ENCODE measurements around the gene ANGEL1.

ANGEL1 gene

GRCh38 chr14:76810953-76811400 is 1.7 kb downstream of the ANGEL1 start:
- peak overlapping the region; percentile 91; the same call in 1 of the 2 replicates for H3K9ac ChIP-seq (ENCODE audit: low read depth, low read length)
- H3K4me2 ChIP-seq (ENCODE audit: insufficient read depth, low read length), result peak overlapping the region; percentile 89
- H3K79me2 ChIP-seq (ENCODE audit: insufficient read depth, low read length), result peaks cover 13% of the 10 kb centered on the region
- DNase-seq (no peak), ATAC-seq (ENCODE audit: insufficient read depth, low read depth) (no peak)
- H4K20me1 ChIP-seq (ENCODE audit: insufficient read depth, low read length), result no peaks in the 10 kb centered on the region
- H3K4me1 ChIP-seq (ENCODE audit: insufficient read depth, low read length), result peaks cover 27% of the 10 kb centered on the region
- no peaks in the 10 kb centered on the region for H3K27me3 ChIP-seq (ENCODE audit: insufficient read depth, low read length, poor library complexity)
- no peak overlapping the region for H3K27ac ChIP-seq (ENCODE audit: low read length)
- TF ChIP-seq, protein P1, sequence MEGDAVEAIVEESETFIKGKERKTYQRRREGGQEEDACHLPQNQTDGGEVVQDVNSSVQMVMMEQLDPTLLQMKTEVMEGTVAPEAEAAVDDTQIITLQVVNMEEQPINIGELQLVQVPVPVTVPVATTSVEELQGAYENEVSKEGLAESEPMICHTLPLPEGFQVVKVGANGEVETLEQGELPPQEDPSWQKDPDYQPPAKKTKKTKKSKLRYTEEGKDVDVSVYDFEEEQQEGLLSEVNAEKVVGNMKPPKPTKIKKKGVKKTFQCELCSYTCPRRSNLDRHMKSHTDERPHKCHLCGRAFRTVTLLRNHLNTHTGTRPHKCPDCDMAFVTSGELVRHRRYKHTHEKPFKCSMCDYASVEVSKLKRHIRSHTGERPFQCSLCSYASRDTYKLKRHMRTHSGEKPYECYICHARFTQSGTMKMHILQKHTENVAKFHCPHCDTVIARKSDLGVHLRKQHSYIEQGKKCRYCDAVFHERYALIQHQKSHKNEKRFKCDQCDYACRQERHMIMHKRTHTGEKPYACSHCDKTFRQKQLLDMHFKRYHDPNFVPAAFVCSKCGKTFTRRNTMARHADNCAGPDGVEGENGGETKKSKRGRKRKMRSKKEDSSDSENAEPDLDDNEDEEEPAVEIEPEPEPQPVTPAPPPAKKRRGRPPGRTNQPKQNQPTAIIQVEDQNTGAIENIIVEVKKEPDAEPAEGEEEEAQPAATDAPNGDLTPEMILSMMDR (IDR thresholded peaks at IDR 0.05; ENCODE audit: borderline replicate concordance, extremely low read depth, low read length, poor library complexity, severe bottlenecking), result peak; percentile 45
- no peak for TF ChIP-seq EZH2 (IDR thresholded peaks at IDR 0.05; ENCODE audit: borderline replicate concordance, low read depth, low read length, severe bottlenecking)
- peaks cover 38% of the 10 kb centered on the region for H3K36me3 ChIP-seq (ENCODE audit: insufficient read depth, low read length)
- H3K4me3 ChIP-seq (ENCODE audit: low read depth in 1 of 2, low read length in 2 of 2), result no peak overlapping the region; a peak in 1 of 4 replicates
- no peaks in the 10 kb centered on the region for H3K9me3 ChIP-seq (ENCODE audit: insufficient read depth, low read length, severe bottlenecking)
- H2AFZ ChIP-seq (ENCODE audit: low read depth, low read length), result no peak overlapping the region

DNA sequence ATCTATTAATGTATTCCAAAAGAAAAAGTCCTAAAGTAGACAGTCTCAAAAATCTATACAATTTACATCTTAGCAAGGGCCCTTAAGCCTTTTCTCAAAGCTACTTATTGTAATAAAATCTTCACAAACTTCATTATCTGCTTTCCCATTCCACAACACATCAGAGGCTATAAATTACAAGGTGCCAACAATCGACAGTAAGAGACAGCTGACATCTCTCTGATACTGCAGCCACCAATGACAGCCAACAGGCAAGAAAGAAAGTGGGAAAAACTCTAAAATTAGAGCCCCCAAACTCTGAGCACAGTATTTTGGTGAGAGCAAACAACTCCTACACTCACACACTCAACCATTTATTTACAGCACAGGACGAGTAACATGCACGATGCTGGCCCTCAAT is 2.2 kb downstream of the ANGEL1 start:
- TF ChIP-seq, protein P1 (IDR thresholded peaks at IDR 0.05; ENCODE audit: borderline replicate concordance, extremely low read depth, low read length, poor library complexity, severe bottlenecking), result no peak
- no peak for TF ChIP-seq EZH2 (IDR thresholded peaks at IDR 0.05; ENCODE audit: borderline replicate concordance, low read depth, low read length, severe bottlenecking)
- Histone ChIP-seq H2AFZ (ENCODE audit: low read depth, low read length) (no peak overlapping the region), H3K4me3 (ENCODE audit: low read depth in 1 of 2, low read length in 2 of 2) (no peak overlapping the region), H3K27ac (ENCODE audit: low read length) (no peak overlapping the region), H3K79me2 (ENCODE audit: insufficient read depth, low read length) (peaks cover 13% of the 10 kb centered on the region), H3K9ac (ENCODE audit: low read depth, low read length) (no peak overlapping the region), H3K4me2 (ENCODE audit: insufficient read depth, low read length) (0 out of 2 replicates have a peak overlapping the region, but pooled peaks have one; percentile 89), H3K36me3 (ENCODE audit: insufficient read depth, low read length) (peaks cover 42% of the 10 kb centered on the region), H3K9me3 (ENCODE audit: insufficient read depth, low read length, severe bottlenecking) (no peaks in the 10 kb centered on the region), H4K20me1 (ENCODE audit: insufficient read depth, low read length) (no peaks in the 10 kb centered on the region), H3K27me3 (ENCODE audit: insufficient read depth, low read length, poor library complexity) (no peaks in the 10 kb centered on the region), H3K4me1 (ENCODE audit: insufficient read depth, low read length) (peaks cover 27% of the 10 kb centered on the region)
- DNase-seq (no peak), ATAC-seq (ENCODE audit: insufficient read depth, low read depth) (no peak)

GRCh38 chr14:76808990-76809389 is 3.7 kb downstream of the ANGEL1 start:
- H3K4me3 ChIP-seq (ENCODE audit: low read depth in 1 of 2, low read length in 2 of 2), result no peak overlapping the region
- ATAC-seq (ENCODE audit: insufficient read depth, low read depth) (no peak), DNase-seq (no peak)
- peaks cover 53% of the 10 kb centered on the region for H3K36me3 ChIP-seq (ENCODE audit: insufficient read depth, low read length)
- no peak overlapping the region for H3K27ac ChIP-seq (ENCODE audit: low read length)
- no peak overlapping the region for H2AFZ ChIP-seq (ENCODE audit: low read depth, low read length)
- no peaks in the 10 kb centered on the region for H3K9me3 ChIP-seq (ENCODE audit: insufficient read depth, low read length, severe bottlenecking)
- H4K20me1 ChIP-seq (ENCODE audit: insufficient read depth, low read length), result no peaks in the 10 kb centered on the region
- no peak overlapping the region for H3K4me2 ChIP-seq (ENCODE audit: insufficient read depth, low read length)
- TF ChIP-seq, protein P1 (IDR thresholded peaks at IDR 0.05; ENCODE audit: borderline replicate concordance, extremely low read depth, low read length, poor library complexity, severe bottlenecking), result no peak
- TF ChIP-seq EZH2 (IDR thresholded peaks at IDR 0.05; ENCODE audit: borderline replicate concordance, low read depth, low read length, severe bottlenecking), result no peak
- H3K9ac ChIP-seq (ENCODE audit: low read depth, low read length), result no peak overlapping the region
- peaks cover 27% of the 10 kb centered on the region for H3K4me1 ChIP-seq (ENCODE audit: insufficient read depth, low read length)
- peaks cover 13% of the 10 kb centered on the region for H3K79me2 ChIP-seq (ENCODE audit: insufficient read depth, low read length)
- no peaks in the 10 kb centered on the region for H3K27me3 ChIP-seq (ENCODE audit: insufficient read depth, low read length, poor library complexity)

All from DND-41 (cell line).